Thyroid gland (tissue), 4 donors: ENCODE data around the gene TIPIN.

Experiments
- CTCF ChIP-seq, 6 experiments: fragments of 200-600 bp in 3 of 6; fragments of 450-650 bp in 3 of 6; sonication (generic) in 3 of 6; IDR thresholded peaks; one replicate each; pipeline ENCODE4 v1.5.1; 2016 to 2019; ENCODE audit warnings: antibody characterized with exemption in 6 of 6, mild to moderate bottlenecking in 2 of 6, inconsistent platforms in 1 of 6, moderate library complexity in 1 of 6
- POLR2A ChIP-seq, 2 donors: fragments of 450-650 bp; IDR thresholded peaks; one replicate each; pipeline ENCODE4 v1.6.1; 2017; ENCODE audit warnings: antibody characterized with exemption in 2 of 2, mild to moderate bottlenecking in 2 of 2, moderate library complexity in 1 of 2

GRCh38 chr15:66404122-66404521, 47.6 kb upstream of the TIPIN start:
- TF ChIP-seq CTCF (IDR thresholded peaks at IDR 0.05), result no peak
- no peak for TF ChIP-seq POLR2A (IDR thresholded peaks at IDR 0.05)
